NB4 (cell line): ENCODE results near the gene PRPSAP2.

Experiments used
- CTCF ChIP-seq: IDR thresholded peaks from one replicate; pipeline ENCODE4 v1.5.1; 2012; ENCODE audit warnings: low read depth, low read length
- MAX ChIP-seq: IDR thresholded peaks from 2 replicates; pipeline ENCODE4 v1.6.1; 2011; ENCODE audit warnings: low read depth, low read length
- POLR2A ChIP-seq: IDR thresholded peaks from 2 replicates; pipeline ENCODE4 v1.6.1; 2011; ENCODE audit warnings: mild to moderate bottlenecking; ENCODE audit not compliant: insufficient read length; ENCODE audit errors: extremely low read depth

GRCh38 chr17:18921485-18921884, 63.6 kb downstream of the PRPSAP2 start:
- TF ChIP-seq CTCF (no peak), MAX (no peak), POLR2A (no peak)
